GM18498 (cell line): ENCODE measurements around the gene SEC24C.
"Not testable (repeated sequence)": the region's sequence is repeated elsewhere in the genome, so short reads cannot be mapped to it uniquely, and the experiment has no call there.

Source experiments
- ATAC-seq: cut with Tn5 transposase; IDR thresholded peaks from one replicate; pipeline ENCODE4 v1.9.1; 2021; ENCODE audit warnings: mild to moderate bottlenecking, moderate library complexity; ENCODE audit not compliant: unreplicated experiment

The SEC24C gene

DNA sequence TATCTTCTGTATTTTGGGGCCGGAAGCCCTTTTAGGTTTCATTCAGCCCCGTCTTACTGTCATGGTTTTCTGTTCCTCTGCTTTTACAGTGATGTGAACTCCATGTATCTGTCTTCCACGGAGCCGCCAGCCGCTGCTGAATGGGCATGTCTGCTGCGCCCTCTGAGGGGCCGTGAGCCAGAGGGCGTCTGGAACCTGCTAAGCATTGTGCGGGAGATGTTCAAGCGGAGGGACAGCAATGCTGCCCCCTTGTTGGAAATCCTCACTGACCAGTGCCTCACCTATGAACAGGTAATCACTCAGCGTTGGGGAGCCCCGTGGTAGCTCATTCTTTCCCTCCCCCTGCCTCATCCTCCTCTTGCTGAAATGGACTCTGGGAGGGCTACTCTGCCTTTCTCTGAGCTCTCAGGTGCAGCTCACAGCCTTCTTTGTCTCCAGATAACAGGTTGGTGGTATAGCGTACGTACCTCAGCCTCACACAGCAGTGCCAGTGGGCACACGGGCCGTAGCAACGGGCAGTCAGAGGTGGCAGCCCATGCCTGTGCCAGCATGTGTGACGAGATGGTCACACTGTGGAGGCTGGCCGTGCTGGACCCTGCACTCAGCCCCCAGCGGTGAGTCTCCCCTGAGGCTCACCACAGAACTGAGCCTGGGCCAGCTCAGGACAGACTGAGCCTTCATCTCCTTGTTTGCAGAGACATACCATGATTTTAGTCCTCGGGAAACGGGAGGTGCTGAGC lies 46.9 kb downstream of the SEC24C start:
- ATAC-seq, result no peak

DNA sequence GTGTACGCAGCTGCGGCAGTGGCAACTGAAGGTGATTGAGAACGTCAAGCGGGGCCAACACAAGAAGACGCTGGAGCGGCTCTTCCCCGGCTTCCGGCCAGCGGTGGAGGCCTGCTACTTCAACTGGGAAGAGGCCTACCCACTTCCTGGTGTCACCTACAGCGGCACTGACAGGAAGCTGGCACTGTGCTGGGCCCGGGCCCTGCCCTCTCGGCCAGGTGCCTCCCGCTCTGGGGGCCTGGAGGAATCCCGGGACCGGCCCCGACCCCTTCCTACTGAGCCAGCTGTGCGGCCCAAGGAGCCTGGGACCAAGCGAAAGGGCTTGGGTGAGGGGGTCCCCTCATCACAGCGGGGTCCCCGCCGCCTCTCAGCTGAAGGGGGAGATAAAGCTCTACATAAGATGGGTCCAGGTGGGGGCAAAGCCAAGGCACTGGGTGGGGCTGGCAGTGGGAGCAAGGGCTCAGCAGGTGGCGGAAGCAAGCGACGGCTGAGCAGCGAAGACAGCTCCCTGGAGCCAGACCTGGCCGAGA lies 47.8 kb downstream of the SEC24C start:
- ATAC-seq, result no peak

- no peak for ATAC-seq
These were observed 49.3 kb downstream of the SEC24C start for GRCh38 chr10:73793456-73793855.

DNA sequence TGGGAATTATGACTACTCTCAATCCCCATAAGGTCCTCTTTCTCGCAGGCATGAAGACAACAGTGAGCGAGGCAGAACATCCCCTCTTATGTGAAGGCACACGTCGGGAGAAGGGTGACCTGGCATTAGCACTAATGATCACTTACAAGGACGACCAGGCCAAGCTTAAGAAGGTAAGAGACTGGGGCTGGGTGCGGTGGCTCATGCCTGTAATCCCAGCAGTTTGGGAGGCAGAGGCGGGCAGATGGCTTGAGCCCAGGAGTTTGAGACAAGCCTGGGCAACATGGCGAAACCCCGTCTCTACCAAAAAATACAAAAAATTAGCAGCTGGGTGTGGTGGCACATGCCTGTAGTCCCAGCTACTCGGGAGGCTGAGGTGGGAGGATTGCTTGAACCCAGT lies 51.3 kb downstream of the SEC24C start:
- ATAC-seq, result not testable (repeated sequence)

DNA sequence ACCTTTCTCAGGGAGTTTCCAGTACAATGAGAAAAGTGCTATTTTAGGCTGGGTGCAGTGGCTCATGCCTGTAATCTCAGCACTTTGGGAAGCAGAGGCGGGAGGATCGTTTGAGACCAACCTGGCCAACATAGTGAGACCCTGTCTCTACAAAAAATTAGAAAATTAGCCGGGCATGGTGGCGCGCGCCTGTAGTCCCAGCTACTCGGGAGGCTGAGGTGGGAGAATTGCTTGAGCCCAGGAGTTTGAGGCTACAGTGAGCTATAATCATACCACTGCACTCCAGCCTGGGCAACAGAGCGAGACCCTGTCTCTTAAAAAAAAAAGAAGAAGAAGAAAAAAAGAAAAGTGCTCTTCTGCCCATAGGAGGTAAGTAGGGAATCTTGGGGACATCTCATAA lies 51.9 kb downstream of the SEC24C start:
- ATAC-seq, result not testable (repeated sequence)

DNA sequence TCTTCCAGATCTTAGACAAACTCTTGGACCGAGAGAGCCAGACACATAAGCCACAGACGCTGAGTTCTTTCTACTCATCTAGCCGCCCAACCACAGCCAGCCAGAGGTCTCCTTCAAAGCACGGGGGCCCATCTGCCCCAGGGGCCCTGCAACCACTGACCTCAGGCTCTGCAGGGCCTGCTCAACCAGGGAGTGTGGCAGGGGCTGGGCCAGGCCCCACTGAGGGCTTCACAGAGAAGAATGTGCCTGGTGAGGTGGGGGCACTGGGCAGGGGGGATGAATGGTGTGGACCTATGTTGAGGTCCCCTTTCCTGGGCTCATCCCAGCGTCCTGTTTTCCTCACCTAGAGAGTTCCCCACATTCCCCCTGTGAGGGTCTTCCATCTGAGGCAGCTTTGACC lies 52.6 kb downstream of the SEC24C start:
- ATAC-seq, result no peak

DNA sequence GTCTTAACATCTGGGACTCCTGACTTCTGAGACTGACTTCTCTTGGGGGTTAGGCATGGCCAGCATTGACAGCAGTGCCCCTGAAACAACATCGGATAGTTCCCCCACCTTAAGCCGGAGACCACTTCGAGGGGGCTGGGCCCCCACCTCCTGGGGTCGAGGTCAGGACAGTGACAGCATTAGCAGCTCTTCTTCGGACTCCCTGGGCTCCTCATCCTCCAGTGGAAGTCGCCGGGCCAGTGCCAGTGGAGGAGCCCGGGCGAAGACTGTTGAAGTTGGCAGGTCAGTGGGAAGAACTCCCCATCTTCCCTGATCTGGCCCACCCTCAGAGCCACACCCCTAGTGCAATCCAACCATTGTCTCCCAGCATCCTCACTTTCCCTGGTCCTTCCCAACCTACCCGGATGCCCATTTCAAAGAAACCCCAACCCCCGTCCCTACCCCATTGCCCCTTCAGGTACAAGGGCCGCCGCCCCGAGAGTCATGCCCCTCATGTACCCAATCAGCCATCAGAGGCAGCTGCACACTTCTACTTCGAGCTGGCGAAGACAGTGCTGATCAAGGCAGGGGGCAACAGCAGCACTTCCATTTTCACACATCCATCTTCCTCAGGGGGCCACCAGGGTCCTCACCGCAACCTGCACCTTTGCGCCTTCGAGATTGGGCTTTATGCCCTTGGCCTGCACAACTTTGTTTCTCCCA lies 53.3 kb downstream of the SEC24C start:
- ATAC-seq, result no peak

- no peak for ATAC-seq
These were observed 53.9 kb downstream of the SEC24C start for GRCh38 chr10:73798087-73798486.

DNA sequence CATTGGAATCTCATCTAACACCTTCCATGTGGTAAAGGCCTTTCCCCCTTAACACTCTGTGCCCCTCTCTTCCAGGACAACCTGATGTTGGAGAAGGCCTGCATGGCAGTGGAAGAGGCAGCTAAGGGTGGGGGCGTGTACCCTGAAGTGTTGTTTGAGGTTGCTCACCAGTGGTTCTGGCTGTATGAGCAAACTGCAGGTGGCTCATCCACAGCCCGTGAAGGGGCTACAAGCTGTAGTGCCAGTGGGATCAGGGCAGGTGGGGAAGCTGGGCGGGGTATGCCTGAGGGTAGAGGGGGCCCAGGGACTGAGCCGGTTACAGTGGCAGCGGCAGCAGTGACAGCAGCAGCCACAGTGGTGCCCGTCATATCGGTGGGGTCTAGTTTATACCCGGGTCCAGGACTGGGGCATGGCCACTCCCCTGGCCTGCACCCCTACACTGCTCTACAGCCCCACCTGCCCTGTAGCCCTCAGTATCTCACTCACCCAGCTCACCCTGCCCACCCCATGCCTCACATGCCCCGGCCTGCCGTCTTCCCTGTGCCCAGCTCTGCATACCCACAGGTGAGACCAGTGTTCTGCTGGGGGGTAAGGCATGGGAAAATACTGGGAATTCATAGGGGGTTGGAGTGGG lies 54.9 kb downstream of the SEC24C start:
- ATAC-seq, result no peak

GRCh38 chr10:73799899-73800559 lies 55.9 kb downstream of the SEC24C start:
- ATAC-seq, result no peak

- ATAC-seq, result no peak
These were observed 56.5 kb downstream of the SEC24C start for GRCh38 chr10:73800560-73801252.

GRCh38 chr10:73801253-73801590 lies 57.0 kb downstream of the SEC24C start:
- no peak for ATAC-seq

DNA sequence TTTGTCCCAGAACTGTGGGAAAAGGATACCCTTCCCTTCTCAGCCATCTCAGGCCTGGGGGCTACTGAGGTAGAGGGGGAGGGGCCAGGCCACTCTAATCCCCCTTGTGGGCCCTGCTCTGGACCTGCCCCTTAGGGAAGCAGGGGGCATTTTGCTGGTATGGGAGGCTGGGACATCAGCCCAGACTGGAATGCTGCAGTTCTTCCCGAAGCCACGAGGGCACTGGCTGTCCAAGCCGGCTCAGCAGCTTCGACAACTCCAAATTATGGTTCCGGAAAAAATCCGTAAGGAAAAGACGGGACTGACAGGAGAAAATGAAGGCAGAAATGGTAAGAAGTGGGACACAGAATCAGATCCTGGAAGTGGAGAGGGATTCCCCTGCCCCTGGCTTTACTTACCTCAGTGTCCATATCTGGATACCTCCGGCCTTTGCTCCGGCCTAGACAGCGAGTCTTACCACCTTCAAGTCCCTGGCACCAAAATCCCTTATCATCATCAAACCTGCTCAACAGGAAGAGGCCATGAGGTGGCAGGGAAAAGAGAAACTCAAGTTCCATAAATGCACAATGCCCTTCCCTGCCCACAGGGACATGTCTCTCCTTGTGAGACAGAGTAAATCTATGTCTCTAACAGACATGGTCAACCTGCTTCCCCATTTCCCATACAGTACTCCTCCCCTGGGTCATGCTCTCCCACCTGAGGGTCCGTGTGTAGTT lies 58.3 kb downstream of the SEC24C start:
- no peak for ATAC-seq

DNA sequence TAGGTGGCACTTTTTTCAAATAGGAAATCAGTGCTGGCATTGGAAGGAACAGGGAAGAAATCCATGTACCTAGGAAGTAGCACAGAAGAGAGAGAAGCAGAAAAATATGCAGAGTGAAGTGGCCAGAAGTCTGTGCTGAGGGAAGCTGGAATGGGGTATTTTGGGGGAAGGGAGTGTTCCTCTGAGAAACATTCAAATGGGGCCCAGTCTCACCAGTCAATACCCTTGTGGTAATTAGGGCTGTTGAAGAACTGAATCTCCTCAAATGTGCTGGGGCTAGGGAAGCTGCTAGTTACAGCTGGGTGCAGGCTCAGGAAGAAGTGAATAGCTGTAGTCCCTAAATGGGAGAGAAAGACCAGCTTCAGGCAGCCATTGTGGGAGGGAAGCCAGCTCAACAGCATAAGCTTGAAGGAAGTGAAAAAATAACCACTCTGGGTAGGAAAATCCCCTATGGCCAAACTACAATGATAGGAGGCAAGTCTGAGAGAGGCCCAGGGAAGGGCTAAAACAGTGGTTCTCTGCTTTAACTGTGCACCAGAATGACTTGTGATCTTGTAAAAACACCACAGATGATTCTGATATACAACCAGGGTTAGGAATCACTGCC lies 59.6 kb downstream of the SEC24C start:
- ATAC-seq, result peak; percentile 64

- ATAC-seq, result no peak
These were observed 62.2 kb downstream of the SEC24C start for GRCh38 chr10:73806176-73806950.

- no peak for ATAC-seq
These were observed 63.3 kb downstream of the SEC24C start for GRCh38 chr10:73807471-73807870.

GRCh38 chr10:73808021-73808815 lies 64.0 kb downstream of the SEC24C start:
- no peak for ATAC-seq
